Ishikawa (cell line): ENCODE measurements around the gene PIGS.

Experiments
- CEBPB ChIP-seq: IDR thresholded peaks from 2 replicates; pipeline ENCODE4 v1.6.1; 2012
- CREB1 ChIP-seq: IDR thresholded peaks from 2 replicates; pipeline ENCODE4 v1.6.1; 2012; ENCODE audit warnings: low read depth
- EGR1 ChIP-seq: IDR thresholded peaks from 2 replicates; pipeline ENCODE4 v1.6.1; 2012
- EP300 ChIP-seq: IDR thresholded peaks from 2 replicates; pipeline ENCODE4 v1.6.1; 2012; ENCODE audit warnings: borderline replicate concordance
- FOXM1 ChIP-seq: IDR thresholded peaks from 2 replicates; pipeline ENCODE4 v1.6.1; 2012; ENCODE audit warnings: low read depth, borderline replicate concordance
- NFIC ChIP-seq: IDR thresholded peaks from 2 replicates; pipeline ENCODE4 v1.6.1; 2012
- RAD21 ChIP-seq: IDR thresholded peaks from 2 replicates; pipeline ENCODE4 v1.6.1; 2012; ENCODE audit warnings: low read depth
- TAF1 ChIP-seq: IDR thresholded peaks from 2 replicates; pipeline ENCODE4 v1.6.1; 2012; ENCODE audit warnings: low read depth, mild to moderate bottlenecking
- TCF12 ChIP-seq: IDR thresholded peaks from 2 replicates; pipeline ENCODE4 v1.6.1; 2012; ENCODE audit warnings: low read depth
- TEAD4 ChIP-seq: IDR thresholded peaks from 2 replicates; pipeline ENCODE4 v1.6.1; 2012
- YY1 ChIP-seq: IDR thresholded peaks from 2 replicates; pipeline ENCODE4 v1.6.1; 2012; ENCODE audit warnings: low read depth
- ZBTB7A ChIP-seq: IDR thresholded peaks from 2 replicates; pipeline ENCODE4 v1.6.1; 2012; ENCODE audit warnings: low read depth
- TF ChIP-seq, protein P1 (sequence below): IDR thresholded peaks from 2 replicates; pipeline ENCODE4 v1.6.1; 2012
- TF ChIP-seq, protein P2 (sequence below): IDR thresholded peaks from 2 replicates; pipeline ENCODE4 v1.6.1; 2012
- TF ChIP-seq, protein P3 (sequence below): IDR thresholded peaks from 2 replicates; pipeline ENCODE4 v1.6.1; 2012; ENCODE audit warnings: low read depth, mild to moderate bottlenecking

Gene PIGS

DNA sequence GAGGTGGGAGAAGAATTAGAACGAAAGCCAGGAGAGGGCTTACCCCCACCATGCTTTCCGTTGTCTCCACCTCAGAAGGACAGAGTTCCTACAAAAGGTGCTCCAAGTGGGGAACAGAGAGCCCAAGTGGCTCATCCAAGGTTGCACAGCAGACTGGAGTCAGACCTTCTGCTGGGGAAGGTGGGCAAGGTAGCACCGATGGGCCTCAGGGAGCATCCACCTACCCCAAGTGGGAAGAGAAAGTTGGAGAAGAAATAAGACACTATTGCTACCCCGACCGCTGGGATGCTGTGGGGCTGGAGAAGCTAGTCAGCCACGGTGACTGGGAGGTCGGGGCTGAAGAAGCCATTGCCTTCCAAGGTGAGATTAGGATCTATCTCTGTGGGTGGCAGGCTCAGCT, 40.4 kb downstream of the PIGS start:
- TF ChIP-seq TEAD4 (no peak), TCF12 (no peak), NFIC (no peak), EP300 (no peak), FOXM1 (no peak), ZBTB7A (no peak)

DNA sequence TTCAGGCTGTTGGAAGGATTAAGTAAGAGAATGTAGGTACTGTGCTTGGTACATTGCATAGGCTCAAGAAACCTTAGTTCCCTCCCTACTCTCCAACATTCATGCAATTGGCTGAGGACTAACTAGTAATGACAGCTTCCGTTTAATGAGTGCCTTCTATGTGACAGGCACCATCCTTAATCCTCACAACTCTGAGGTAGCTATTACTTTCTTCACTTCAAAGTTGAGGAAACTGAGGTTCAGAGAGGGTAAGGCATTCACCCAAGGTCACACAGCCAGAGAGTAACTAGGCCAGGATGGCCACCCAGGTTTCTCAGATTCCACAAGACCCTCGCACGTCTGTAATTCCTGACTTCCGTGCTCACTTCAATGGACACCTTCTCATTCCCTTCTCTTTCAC, 41.1 kb downstream of the PIGS start:
- no peak for TF ChIP-seq EP300
- TF ChIP-seq TAF1, result no peak
- TF ChIP-seq NFIC, result no peak
- TF ChIP-seq, protein P1, sequence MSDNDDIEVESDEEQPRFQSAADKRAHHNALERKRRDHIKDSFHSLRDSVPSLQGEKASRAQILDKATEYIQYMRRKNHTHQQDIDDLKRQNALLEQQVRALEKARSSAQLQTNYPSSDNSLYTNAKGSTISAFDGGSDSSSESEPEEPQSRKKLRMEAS, result no peak
- no peak for TF ChIP-seq CREB1
- no peak for TF ChIP-seq FOXM1
- TF ChIP-seq TCF12, result no peak
- TF ChIP-seq EGR1, result no peak
- no peak for TF ChIP-seq CEBPB
- TF ChIP-seq YY1, result no peak
- no peak for TF ChIP-seq TEAD4
- no peak for TF ChIP-seq RAD21
- TF ChIP-seq, protein P2, sequence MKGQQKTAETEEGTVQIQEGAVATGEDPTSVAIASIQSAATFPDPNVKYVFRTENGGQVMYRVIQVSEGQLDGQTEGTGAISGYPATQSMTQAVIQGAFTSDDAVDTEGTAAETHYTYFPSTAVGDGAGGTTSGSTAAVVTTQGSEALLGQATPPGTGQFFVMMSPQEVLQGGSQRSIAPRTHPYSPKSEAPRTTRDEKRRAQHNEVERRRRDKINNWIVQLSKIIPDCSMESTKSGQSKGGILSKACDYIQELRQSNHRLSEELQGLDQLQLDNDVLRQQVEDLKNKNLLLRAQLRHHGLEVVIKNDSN, result no peak
- TF ChIP-seq, protein P3, sequence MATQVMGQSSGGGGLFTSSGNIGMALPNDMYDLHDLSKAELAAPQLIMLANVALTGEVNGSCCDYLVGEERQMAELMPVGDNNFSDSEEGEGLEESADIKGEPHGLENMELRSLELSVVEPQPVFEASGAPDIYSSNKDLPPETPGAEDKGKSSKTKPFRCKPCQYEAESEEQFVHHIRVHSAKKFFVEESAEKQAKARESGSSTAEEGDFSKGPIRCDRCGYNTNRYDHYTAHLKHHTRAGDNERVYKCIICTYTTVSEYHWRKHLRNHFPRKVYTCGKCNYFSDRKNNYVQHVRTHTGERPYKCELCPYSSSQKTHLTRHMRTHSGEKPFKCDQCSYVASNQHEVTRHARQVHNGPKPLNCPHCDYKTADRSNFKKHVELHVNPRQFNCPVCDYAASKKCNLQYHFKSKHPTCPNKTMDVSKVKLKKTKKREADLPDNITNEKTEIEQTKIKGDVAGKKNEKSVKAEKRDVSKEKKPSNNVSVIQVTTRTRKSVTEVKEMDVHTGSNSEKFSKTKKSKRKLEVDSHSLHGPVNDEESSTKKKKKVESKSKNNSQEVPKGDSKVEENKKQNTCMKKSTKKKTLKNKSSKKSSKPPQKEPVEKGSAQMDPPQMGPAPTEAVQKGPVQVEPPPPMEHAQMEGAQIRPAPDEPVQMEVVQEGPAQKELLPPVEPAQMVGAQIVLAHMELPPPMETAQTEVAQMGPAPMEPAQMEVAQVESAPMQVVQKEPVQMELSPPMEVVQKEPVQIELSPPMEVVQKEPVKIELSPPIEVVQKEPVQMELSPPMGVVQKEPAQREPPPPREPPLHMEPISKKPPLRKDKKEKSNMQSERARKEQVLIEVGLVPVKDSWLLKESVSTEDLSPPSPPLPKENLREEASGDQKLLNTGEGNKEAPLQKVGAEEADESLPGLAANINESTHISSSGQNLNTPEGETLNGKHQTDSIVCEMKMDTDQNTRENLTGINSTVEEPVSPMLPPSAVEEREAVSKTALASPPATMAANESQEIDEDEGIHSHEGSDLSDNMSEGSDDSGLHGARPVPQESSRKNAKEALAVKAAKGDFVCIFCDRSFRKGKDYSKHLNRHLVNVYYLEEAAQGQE, result no peak
- no peak for TF ChIP-seq ZBTB7A

DNA sequence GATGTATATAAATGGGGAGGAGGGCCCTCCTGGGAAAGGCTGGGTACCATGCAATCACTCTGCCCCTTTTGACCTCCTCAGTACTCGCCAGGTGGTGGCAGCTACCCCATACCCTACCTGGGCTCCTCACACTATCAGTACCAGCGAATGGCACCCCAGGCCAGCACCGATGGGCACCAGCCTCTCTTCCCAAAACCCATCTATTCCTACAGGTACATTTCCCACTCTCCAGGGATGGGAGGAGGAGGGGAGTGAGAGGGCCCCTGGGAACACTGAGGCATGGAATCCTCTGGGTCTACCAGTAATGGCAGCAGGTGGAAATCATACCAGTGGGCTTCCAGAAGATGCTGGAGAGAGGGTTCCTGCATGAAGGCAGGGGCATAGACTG, 42.3 kb downstream of the PIGS start:
- TF ChIP-seq RAD21 (no peak), TEAD4 (no peak)

DNA sequence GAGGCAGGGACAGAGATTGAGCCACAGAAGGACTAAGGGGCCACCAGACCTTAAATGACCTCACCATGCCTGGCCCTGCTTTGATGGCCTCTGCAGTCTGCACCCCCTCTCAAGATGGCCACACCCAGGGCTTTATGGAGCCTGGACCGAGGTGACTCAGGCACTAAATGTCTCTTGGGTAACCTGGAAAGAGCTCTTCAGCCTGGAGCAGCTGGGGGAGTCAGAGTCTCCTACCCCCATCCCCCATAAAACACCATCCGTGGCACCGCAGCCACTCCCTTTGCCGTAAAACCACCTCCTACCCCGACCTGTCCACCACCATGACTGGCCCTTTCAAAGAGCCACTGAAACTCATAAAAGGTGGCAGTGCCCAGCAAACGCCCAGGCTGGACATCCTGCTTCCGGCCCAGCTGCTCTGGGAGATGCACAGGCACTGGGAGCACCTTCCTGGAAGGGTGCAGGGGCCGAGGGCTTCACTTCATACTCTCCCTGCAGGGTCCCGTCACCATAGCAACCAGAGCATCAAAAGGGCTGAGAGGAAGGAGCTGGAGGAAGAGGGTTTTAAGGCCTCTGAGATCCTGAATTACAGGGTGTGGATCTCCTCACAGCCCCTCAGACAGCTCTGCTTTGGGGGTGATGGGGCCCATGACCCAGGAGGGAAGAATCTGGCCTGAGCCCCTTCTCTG, 42.9 kb downstream of the PIGS start:
- TF ChIP-seq, protein P2, result no peak
- TF ChIP-seq CREB1 (no peak), RAD21 (no peak), ZBTB7A (no peak), TEAD4 (no peak)

DNA sequence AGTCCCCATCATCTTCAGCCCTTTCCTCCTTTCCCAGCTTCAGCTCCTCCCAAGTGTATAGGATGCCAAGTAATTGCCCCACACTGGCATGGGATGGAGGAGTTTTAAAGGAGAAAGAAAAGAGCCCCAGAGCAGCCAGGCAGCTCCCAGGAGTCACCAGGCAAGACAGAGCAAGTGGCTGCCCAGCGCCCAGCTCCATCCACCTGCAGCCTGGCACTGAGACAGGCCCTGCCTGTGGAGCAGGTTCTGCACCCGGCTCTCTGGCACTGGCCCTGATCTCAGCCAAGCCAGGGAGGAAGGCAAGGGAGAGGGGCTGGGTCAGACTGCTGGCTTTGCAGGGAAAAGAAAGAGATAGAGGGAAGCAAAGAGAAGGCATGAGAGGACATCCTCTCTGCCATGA, 43.5 kb downstream of the PIGS start:
- no peak for TF ChIP-seq CREB1
- TF ChIP-seq TCF12, result no peak
- no peak for TF ChIP-seq CEBPB
- TF ChIP-seq TAF1, result no peak
- TF ChIP-seq RAD21, result no peak
- TF ChIP-seq NFIC, result no peak
- TF ChIP-seq, protein P2, result no peak
- TF ChIP-seq ZBTB7A, result no peak
- no peak for TF ChIP-seq FOXM1
- TF ChIP-seq YY1, result no peak

DNA sequence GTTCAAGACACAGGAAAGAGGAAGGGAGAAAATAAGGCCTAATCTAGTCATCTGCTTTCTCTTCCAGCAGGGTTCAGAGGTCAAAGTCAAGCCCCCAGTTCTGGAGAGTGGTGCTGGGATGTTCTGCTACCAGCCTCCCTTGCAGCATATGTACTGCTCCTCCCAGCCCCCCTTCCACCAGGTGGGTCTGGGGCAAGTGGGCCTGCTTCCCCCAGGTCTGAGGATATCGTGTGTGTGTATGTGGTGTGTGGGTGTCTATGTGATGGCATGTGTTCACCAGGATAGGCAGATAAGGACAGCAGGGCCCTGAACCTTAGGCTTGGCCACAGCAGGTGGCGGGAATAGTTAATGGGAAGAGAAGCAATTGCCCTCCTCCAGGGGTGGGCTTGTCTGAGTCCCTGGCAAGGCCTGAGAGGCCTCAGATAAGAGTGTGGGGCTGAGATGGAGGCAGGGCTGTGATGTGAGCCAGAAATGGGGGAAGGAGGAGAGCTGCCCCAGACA, 44.1 kb downstream of the PIGS start:
- TF ChIP-seq, protein P3, result no peak
- TF ChIP-seq TCF12, result no peak
- no peak for TF ChIP-seq EP300
- TF ChIP-seq TEAD4, result no peak
- TF ChIP-seq RAD21, result no peak
- TF ChIP-seq TAF1, result no peak
- TF ChIP-seq FOXM1, result no peak
- TF ChIP-seq EGR1, result no peak
- no peak for TF ChIP-seq NFIC
- TF ChIP-seq, protein P2, result no peak
- TF ChIP-seq ZBTB7A, result no peak
- TF ChIP-seq, protein P1, result no peak
- TF ChIP-seq CREB1, result no peak
- TF ChIP-seq YY1, result no peak
- no peak for TF ChIP-seq CEBPB
